NT2/D1 (cell line): ENCODE measurements around the gene PPP1R3E.

Experiments used
- SUZ12 ChIP-seq: IDR thresholded peaks from 2 replicates; pipeline ENCODE4 v1.6.1; 2011; ENCODE audit not compliant: insufficient read length, insufficient read depth; ENCODE audit errors: extremely low read depth
- YY1 ChIP-seq: IDR thresholded peaks from 2 replicates; pipeline ENCODE4 v1.6.1; 2011; ENCODE audit not compliant: insufficient read length, insufficient read depth
- ZNF274 ChIP-seq: IDR thresholded peaks from 2 replicates; pipeline ENCODE4 v1.6.1; 2011; ENCODE audit warnings: mild to moderate bottlenecking, low read depth, low read length

DNA sequence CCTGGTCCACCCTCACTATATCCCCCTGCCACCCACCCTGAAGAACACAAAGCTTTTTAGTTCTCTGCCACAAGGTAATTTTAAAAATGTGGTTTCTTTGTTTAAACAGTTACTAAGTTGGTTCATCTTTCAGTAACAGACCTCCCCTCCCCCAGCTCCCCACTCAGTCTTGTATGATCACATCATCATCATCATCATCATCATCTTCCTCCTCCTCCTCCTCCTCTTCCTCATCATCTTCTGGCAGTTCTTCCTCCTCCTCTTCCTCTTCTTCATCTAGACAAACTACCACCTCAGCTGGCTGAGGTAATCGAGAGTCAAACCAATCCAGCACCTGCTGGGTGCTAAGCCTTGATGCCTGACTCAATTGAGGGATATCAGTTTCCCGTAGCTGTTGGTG is 27.2 kb downstream of the PPP1R3E start:
- TF ChIP-seq YY1 (no peak), ZNF274 (no peak), SUZ12 (no peak)
